ENCODE data around the gene HERPUD1.

DNA sequence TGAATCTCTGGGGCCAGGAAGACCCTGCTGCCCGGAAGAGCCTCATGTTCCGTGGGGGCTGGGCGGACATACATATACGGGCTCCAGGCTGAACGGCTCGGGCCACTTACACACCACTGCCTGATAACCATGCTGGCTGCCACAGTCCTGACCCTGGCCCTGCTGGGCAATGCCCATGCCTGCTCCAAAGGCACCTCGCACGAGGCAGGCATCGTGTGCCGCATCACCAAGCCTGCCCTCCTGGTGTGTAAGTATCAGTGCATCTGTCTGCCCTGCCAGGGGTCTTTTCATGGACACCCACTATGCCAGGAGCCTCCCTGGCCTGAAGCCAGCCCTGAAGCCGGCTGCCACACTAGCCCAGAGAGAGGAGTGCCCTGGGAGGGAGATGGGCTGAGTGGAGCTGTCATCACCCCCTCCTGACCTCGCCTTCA is 29.9 kb downstream of the HERPUD1 start, which contains the start of gene CETP:
- TF ChIP-seq POLR2AphosphoS5 (IDR thresholded peaks at IDR 0.05; ENCODE audit: low read depth, low read length) = no peak
- no peak for TF ChIP-seq CTCF (IDR thresholded peaks at IDR 0.05)
- TF ChIP-seq REST (IDR thresholded peaks at IDR 0.05; ENCODE audit: insufficient read depth in 1 of 2, low read depth in 2 of 2, low read length in 1 of 2) = no peak
- TF ChIP-seq SIN3A (IDR thresholded peaks at IDR 0.05; ENCODE audit: borderline replicate concordance, insufficient read depth, low read depth, low read length) = no peak
